Limb (tissue), 2 donors: Measurements from ENCODE around the gene BRINP2.

ENCODE experiments used
- DNase-seq, 2 donors: peaks; one replicate each; pipeline ENCODE4 v3.0.0-alpha.2; 2016; ENCODE audit errors: extremely low spot score in 2 of 2

BRINP2 gene

GRCh38 chr1:177270863-177271262, 100.1 kb downstream of the BRINP2 start:
- no peak for DNase-seq

DNA sequence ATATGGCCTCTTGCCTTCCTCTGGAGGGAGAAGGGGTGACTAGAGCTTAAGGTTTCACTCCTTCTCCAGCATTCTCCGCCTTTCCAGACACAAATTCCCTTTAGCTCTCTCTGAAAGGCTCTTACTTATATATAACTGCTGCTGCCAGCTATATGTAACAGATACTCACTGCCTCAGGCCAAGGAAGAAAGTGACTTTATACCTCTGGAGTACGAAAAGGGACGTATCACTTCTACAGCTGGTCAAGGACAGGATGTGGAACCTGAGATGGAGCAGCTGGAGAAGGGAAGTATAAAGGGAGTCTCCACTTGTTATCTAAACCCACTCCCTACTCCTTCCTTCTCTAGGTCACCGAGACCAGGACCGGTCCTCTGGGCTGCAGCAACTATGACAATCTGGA, 102.4 kb downstream of the BRINP2 start:
- peak in 1 of 2 donors; percentile 24 for DNase-seq

DNA sequence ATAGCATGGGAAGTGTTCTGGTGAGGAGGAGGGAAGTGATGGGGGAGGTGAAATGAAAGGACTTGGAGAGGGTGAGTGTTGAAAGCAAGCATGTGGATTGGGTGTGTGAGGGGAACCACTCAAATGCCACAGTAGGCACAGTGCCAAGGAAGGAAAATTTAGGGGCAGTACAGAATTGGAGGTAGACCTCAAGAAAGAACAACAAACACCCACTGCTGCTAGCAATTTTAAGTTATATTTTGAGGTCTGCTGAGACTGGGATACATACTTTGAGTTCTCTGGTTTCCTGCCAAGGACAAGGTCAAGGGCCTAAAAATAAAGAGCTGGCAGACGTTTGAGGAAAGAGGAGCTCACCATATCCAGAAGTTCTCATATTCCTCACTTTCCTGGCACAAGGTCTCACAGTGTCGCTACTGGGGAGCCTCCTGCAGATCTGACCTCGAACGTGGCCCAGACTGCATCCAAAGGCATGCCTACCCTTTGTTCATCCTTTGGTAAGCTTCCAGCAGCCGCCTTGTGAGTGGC, 104.0 kb downstream of the BRINP2 start:
- DNase-seq = peak; percentile 51 to 70

- no peak for DNase-seq
Observed at GRCh38 chr1:177275736-177276135, 105.0 kb downstream of the BRINP2 start.

DNA sequence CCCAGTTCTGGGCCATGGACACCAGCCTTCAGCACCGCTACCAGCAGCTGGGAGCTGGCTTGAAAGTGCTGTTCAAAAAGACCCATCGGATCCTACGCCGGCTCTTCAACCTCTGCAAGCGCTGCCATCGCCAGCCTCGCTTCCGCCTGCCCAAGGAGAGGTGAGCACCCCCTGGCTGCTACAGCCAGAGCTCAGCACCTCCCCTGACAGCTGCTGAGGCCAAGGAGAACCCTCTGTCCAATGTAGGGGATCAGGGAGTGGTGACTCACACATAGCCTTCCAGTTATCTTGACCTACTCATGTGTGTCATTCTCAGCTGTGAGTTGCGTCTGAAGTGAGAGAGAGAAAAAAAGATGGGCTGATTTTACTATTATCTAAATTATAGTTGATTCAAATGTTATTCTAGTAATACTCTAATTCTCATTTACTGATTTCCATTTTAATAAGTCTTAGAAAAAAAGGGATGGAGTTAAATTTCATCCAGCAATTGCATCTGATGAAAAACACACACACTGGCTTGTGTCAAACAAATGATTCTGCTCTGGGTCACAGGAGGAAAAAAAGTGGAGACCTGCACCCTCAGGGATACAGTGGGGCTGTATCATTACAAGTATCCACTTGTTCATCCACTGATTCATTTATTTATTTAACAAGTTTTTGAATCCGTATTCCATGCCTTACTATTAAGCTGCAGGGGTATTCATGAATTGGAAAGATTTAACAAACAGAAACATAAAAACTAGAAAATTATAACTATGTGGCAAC, 108.0 kb downstream of the BRINP2 start:
- no peak for DNase-seq

- no peak for DNase-seq
Observed at GRCh38 chr1:177281901-177282300, 111.1 kb downstream of the BRINP2 start.

- no peak for DNase-seq
Observed at GRCh38 chr1:177282976-177283375, 112.2 kb downstream of the BRINP2 start.

DNA sequence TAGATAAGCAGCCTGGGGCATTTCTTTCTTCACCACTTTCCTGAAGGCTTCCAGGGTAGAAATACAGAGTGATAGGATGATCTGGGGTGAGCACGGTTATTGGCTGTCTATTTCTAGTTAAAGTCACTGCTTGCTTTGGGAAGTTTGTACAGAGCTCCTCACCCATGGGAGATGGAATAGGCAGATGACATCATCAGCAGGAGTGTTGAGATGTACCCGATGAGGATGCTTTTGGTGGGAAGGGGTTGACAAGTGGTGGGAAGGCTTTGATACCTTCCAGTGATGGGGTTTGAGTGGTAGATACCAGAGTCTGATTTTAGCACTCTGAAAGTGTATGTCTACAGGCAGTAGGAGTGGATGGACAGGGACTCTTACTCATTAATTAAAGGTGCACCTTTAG, 112.6 kb downstream of the BRINP2 start:
- no peak for DNase-seq

GRCh38 chr1:177286396-177286795, 115.6 kb downstream of the BRINP2 start:
- no peak for DNase-seq

- DNase-seq = peak in 1 of 2 donors; percentile 42
Observed at GRCh38 chr1:177287270-177287669, 116.5 kb downstream of the BRINP2 start.

DNA sequence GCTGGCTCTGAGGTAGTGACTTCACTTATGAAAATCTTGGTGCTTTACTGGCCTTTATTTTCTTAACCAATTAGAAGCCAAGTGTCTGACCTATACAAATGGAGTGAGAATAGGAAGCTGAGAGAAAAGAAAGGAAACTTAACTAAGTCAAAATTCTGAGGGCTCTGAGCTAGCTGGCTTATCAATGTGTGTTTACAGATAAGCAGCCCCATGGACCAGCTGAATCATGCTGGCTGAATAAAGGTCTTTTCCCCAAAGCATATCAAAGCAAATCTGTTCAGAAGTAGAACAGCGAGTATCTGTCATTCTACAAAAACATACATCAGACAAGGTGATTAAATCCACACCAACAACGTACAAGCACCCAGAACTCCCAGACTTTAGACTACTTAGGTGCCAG, 117.2 kb downstream of the BRINP2 start:
- DNase-seq = no peak

DNA sequence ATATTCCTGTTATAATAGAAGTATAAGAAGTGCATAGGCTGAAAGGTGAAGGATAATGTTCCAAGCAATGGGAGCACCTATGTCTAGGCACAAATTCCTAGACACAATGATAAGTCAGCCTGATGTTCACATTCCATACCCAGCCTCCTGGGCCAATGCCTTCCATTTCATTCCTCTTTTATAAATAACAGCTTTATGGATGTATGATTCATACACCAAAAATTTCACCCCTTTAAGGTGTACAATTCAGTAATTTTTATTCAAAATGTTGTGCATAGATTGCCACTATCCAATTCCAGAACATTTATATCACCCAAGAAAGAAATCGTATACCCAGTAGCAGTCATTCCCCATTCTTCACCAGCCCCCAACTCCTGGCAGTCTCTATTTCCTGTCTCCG, 118.8 kb downstream of the BRINP2 start:
- no peak for DNase-seq

DNA sequence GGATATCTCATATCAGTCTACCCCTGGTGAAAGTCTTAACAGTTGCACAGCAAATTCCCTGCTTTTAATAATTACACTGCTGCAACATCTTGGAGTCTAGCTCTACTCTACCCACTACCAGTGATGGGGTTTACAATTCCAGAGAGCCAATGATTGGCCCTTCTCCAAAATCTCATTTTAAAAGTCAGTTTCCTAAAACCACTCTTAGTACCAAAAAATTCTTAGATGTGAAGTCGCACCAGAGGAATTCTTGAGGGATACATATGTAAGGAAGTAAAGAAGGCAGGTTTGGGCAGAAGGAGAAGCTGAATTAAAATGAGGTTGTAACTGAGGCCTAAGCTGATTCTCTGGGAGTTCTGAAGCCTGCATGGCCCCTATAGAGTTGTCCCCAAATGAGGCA, 129.7 kb downstream of the BRINP2 start:
- no peak for DNase-seq

GRCh38 chr1:177301425-177302124, 130.8 kb downstream of the BRINP2 start:
- DNase-seq = no peak

DNA sequence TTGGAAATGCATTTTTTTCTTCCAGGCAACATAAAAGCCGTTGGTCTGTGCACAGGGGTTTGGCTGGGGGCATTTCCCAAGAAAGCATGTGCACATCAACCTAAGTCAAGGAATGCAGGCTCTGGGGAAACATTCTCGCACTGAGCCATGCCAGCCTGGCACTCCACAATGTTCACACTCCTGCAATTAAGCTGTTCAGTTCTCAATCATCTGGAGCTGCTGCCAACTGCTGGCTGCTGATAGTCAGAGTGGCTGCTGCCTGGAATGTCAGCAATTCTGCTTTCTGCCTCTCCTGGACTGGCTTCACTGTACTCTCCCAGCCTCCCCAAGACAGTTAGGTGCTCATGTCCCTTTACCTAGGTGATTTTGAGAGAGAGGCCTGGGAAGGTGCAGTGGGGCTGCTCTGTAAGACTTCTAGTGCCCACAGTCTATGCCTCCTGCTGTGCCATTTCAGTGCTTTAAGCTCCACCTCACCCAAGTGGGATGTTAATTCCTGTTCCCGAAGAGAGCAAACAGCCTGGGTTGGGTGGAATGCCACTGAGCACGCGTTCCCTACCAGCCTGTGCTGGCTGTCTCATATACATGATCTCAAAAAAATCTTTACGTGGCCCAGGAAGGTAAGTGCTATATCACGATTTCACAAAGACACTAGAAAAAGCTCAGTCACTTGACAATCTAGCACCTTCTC, 131.7 kb downstream of the BRINP2 start:
- DNase-seq = peak in 1 of 2 donors; percentile 42

GRCh38 chr1:177305040-177306018, 134.6 kb downstream of the BRINP2 start:
- peak; percentile 8 to 46 for DNase-seq

DNA sequence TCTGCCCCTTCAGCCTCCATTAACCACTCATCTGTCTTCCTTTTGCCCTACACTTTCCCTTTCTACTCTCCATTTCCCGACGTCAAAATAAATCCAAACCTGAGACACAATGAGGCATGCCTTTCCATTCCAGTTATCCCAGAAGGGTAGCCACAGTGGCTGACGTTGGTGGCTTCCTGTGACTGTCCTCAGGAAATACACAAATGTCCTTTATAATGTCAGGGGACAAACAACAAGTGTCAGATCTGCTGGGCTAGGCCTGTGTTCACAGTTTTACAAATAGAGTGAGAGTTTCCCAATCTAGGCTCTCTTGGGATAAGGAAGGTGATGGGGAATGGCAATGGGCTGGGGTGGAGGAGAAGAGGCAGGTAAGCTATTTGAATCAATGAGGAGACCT, 135.3 kb downstream of the BRINP2 start:
- DNase-seq = no peak

GRCh38 chr1:177306981-177307380, 136.2 kb downstream of the BRINP2 start:
- no peak for DNase-seq

DNA sequence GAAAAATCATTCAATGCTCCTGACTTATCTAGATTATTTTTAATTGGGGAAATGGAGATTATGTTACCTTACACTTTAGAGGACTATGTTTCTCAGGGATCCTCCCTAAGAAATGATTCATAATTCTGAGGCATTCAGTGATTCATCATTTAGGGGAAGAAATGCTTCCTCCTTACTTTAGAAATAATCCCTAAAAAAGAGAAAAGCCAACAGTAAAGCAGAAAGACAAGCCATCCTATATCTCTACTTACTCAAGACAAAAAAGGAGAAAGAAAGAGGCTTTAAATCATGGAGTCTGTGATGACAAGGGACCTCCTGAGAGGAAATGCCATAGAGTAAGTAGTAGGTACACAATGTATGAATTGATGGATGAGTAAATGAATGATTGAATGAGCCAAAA, 137.0 kb downstream of the BRINP2 start:
- DNase-seq = no peak

GRCh38 chr1:177309880-177310279, 139.1 kb downstream of the BRINP2 start:
- DNase-seq = no peak

DNA sequence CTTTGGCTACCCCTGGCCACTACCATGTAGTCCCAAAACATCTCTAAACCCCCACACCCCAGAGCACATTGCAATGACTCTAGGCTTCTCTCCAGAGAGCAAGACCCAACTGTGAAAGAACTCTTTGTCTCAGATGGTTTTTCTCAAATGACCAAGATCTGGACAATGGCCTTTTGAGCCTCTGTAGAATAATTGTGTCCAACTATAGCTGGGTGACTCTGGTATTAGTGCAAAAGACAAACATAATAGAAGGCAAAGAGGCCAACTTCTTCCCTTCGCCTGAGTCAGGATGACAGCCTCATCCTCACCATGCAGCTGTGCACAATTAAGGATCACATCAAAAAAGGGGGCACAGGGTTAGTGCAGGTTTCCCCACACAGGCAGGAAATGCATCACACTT, 139.6 kb downstream of the BRINP2 start:
- DNase-seq = no peak
